ENCODE measurements around the gene PCSK7. TPM values are rescaled to one million over a fixed set of nuclear protein-coding genes. Genes with fewer than 3 reads are reported as not detected.

The PCSK7 gene
- total and polyA plus RNA-seq, 2 of the 4 experiments (the other 2 are of a cell fraction) = 35.8 to 54.3 TPM

- no peak overlapping the region for H3K18ac ChIP-seq (ENCODE audit: low read depth, low read length)
- H4K8ac ChIP-seq (ENCODE audit: low read depth in 2 of 2, low read length in 2 of 2) = no peak overlapping the region
- WGBS, 2 experiments (ENCODE audit: extremely low coverage in 2 of 2, insufficient read length in 1 of 2) = 98% methylated on average over 6 of the region's 20 CpGs; no CpG with 5 or more reads in 1 of the 2 experiments
- H3K14ac ChIP-seq (replicated peaks; ENCODE audit: low read depth, low read length) = no peak overlapping the region
- H3K27ac ChIP-seq (ENCODE audit: insufficient read depth, low read length) = no peak overlapping the region
- H2BK20ac ChIP-seq (ENCODE audit: low read depth, low read length) = no peak overlapping the region
- no peak overlapping the region for H2BK120ac ChIP-seq (ENCODE audit: low read depth, low read length)
- H3K56ac ChIP-seq (ENCODE audit: extremely low read depth, insufficient read depth, low read length) = no peak overlapping the region
- H2BK5ac ChIP-seq (ENCODE audit: low read depth, low read length, poor library complexity, severe bottlenecking) = no peak overlapping the region
- ChIA-PET POLR2A (ENCODE audit: unreplicated experiment) (no interaction called here), CTCF (no interaction called here)
- no peak overlapping the region for H3K9ac ChIP-seq (ENCODE audit: low read depth, low read length)
- no TSS peak for BruUV-seq (replicated peaks)
- H2AK5ac ChIP-seq (ENCODE audit: low read depth, low read length) = no peak overlapping the region
- peaks cover 69% of the 10 kb centered on the region for H3K36me3 ChIP-seq (ENCODE audit: control insufficient read depth, insufficient read depth, low read length)
- DNase-seq = no peak
- H3K4me1 ChIP-seq (ENCODE audit: control insufficient read depth, insufficient read depth, low read length) = no peaks in the 10 kb centered on the region
- H3K9me1 ChIP-seq (ENCODE audit: insufficient read depth, low read length) = 0 out of 2 replicates have a peak, but pooled peaks cover 4% of the 10 kb centered on the region
- H2AK9ac ChIP-seq (replicated peaks; ENCODE audit: low read depth, low read length, poor library complexity) = peak overlapping the region; percentile 50
- no peak overlapping the region for H3K23ac ChIP-seq (ENCODE audit: low read depth, low read length)
- no peak overlapping the region for H4K91ac ChIP-seq (ENCODE audit: insufficient read depth, low read depth, low read length)
- no peaks in the 10 kb centered on the region for H4K20me1 ChIP-seq (ENCODE audit: insufficient read depth, low read length)
- no peak for ATAC-seq (ENCODE audit: low read depth)
- H2AFZ ChIP-seq (replicated peaks; ENCODE audit: low read length, poor library complexity) = peak overlapping the region; percentile 49
- no peaks in the 10 kb centered on the region for H3K79me1 ChIP-seq (ENCODE audit: low read depth in 1 of 2, low read length in 2 of 2)
- dilution Hi-C loops (cut with HindIII; ENCODE audit: low sequenced_read_pairs, unreplicated experiment) = no loop called here
- intact Hi-C loops (cut with micrococcal nuclease) = no loop called here
- in situ Hi-C loops (cut with MboI; ENCODE audit: low sequenced_read_pairs) = no loop called here
- H3K9me3 ChIP-seq (ENCODE audit: control insufficient read depth, insufficient read depth, low read length) = no peaks in the 10 kb centered on the region
- H2BK15ac ChIP-seq (ENCODE audit: low read depth, low read length) = no peak overlapping the region
- TF ChIP-seq RFX5 (IDR thresholded peaks at IDR 0.05; ENCODE audit: low read depth, low read length) (no peak), MAFK (IDR thresholded peaks at IDR 0.05; ENCODE audit: low read depth, low read length) (no peak), MAZ (IDR thresholded peaks at IDR 0.05; ENCODE audit: borderline replicate concordance, low read depth, low read length) (no peak), MXI1 (IDR thresholded peaks at IDR 0.05; ENCODE audit: borderline replicate concordance, low read depth, low read length) (no peak), FOS (IDR thresholded peaks at IDR 0.05; ENCODE audit: low read depth, low read length) (no peak), CEBPB (IDR thresholded peaks at IDR 0.05; ENCODE audit: low read depth, low read length) (no peak), RAD21 (IDR thresholded peaks at IDR 0.05; ENCODE audit: low read length) (no peak), ELK1 (IDR thresholded peaks at IDR 0.05; ENCODE audit: borderline replicate concordance, low read depth, low read length) (no peak), SMC3 (IDR thresholded peaks at IDR 0.05; ENCODE audit: low read depth, low read length) (no peak), USF2 (IDR thresholded peaks at IDR 0.05; ENCODE audit: low read depth, low read length) (no peak), POLR2A (IDR thresholded peaks at IDR 0.05; ENCODE audit: low read depth, low read length) (no peak), BHLHE40 (IDR thresholded peaks at IDR 0.05; ENCODE audit: low read depth, low read length) (no peak), CHD1 (IDR thresholded peaks at IDR 0.05; ENCODE audit: low read depth, low read length) (no peak)
- TF ChIP-seq, protein P1, sequence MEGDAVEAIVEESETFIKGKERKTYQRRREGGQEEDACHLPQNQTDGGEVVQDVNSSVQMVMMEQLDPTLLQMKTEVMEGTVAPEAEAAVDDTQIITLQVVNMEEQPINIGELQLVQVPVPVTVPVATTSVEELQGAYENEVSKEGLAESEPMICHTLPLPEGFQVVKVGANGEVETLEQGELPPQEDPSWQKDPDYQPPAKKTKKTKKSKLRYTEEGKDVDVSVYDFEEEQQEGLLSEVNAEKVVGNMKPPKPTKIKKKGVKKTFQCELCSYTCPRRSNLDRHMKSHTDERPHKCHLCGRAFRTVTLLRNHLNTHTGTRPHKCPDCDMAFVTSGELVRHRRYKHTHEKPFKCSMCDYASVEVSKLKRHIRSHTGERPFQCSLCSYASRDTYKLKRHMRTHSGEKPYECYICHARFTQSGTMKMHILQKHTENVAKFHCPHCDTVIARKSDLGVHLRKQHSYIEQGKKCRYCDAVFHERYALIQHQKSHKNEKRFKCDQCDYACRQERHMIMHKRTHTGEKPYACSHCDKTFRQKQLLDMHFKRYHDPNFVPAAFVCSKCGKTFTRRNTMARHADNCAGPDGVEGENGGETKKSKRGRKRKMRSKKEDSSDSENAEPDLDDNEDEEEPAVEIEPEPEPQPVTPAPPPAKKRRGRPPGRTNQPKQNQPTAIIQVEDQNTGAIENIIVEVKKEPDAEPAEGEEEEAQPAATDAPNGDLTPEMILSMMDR (conservative IDR thresholded peaks at IDR 0.05; ENCODE audit: low read depth, low read length) = no peak
- H3K4ac ChIP-seq (ENCODE audit: low read depth, low read length) = no peak overlapping the region
- H3K4me2 ChIP-seq (ENCODE audit: low read depth, low read length) = no peak overlapping the region
- no peaks in the 10 kb centered on the region for H3K27me3 ChIP-seq (ENCODE audit: control insufficient read depth, insufficient read depth, low read length)
- H3K4me3 ChIP-seq (ENCODE audit: insufficient read depth, low read depth, low read length) = no peak overlapping the region
- no peak overlapping the region for H4K5ac ChIP-seq (ENCODE audit: low read depth, low read length)
Observed at GRCh38 chr11:117188620-117189081, 43.2 kb downstream of the PCSK7 start.
